Measurements from ENCODE around the gene ATP8A2. TPM values are rescaled to one million over a fixed set of nuclear protein-coding genes. Genes with fewer than 3 reads are reported as not detected.

ATP8A2 gene
- total and polyA plus RNA-seq, 9 of the 15 experiments (the other 6 are each of a cell fraction or from before 2014, with no cell fraction given): under 0.01 to 0.33 (median 0.06) TPM; not detected in 4

GRCh38 chr13:25929816-25930215 lies 558.0 kb downstream of the ATP8A2 start (continued):
- TF ChIP-seq IRF1 (CRISPR knock-in tag; IDR thresholded peaks at IDR 0.05; ENCODE audit: borderline replicate concordance) (no peak), HSF4 (CRISPR knock-in tag; IDR thresholded peaks at IDR 0.05; ENCODE audit: borderline replicate concordance) (no peak), HMBOX1 (IDR thresholded peaks at IDR 0.05) (no peak), CREBBP (IDR thresholded peaks at IDR 0.05; ENCODE audit: low read depth, low read length) (no peak), PREB (CRISPR knock-in tag; IDR thresholded peaks at IDR 0.05) (no peak), E2F1 (CRISPR knock-in tag; IDR thresholded peaks at IDR 0.05) (no peak), GATAD2A (IDR thresholded peaks at IDR 0.05) (no peak), ZBTB1 (CRISPR knock-in tag; IDR thresholded peaks at IDR 0.05; ENCODE audit: borderline replicate concordance, low read depth) (no peak)

All from K562 (cell line).